Endothelial cell of umbilical vein (primary cell): ENCODE measurements around the gene TFAM. TPM values are rescaled to one million over a fixed set of nuclear protein-coding genes. Genes with fewer than 3 reads are reported as not detected.

Experiments used
- BruUV-seq: library from RNA; stranded (reverse); fragments of 400-500 nt; replicated peaks from 2 replicates; lab custom pipeline; 2021; lab: Mats Ljungman, UMichigan
- CTCF ChIA-PET: fragments of 300-600, 350-600 bp; sonication (Branson Sonifier 250); formaldehyde crosslinking; loops from one replicate; lab custom pipeline; 2021; ENCODE audit warnings: antibody characterized with exemption, inconsistent platforms; lab: Charles Lee
- POLR2A ChIA-PET: fragments of 300-600, 350-600 bp; sonication (Branson Sonifier 250); formaldehyde crosslinking; loops from one replicate; lab custom pipeline; 2021; ENCODE audit warnings: antibody characterized with exemption, inconsistent platforms; lab: Charles Lee
- DNase-seq: peaks from one replicate; pipeline ENCODE4 v3.0.0-alpha.2; 2011; ENCODE audit warnings: low read depth, low spot score
- FAIRE-seq: peaks from 2 replicates; lab custom pipeline; 2011; peaks lifted over from hg19 to GRCh38; lab: Jason Lieb, UNC
- H2AFZ ChIP-seq: 2 replicates; pipeline ENCODE4 v1.6.0; 2012; ENCODE audit warnings: low read depth, low read length, control low read depth, inconsistent platforms
- H3K27ac ChIP-seq: 2 replicates; pipeline ENCODE4 v1.5.1; 2011; ENCODE audit warnings: low read depth, mild to moderate bottlenecking, control low read depth, low read length, moderate library complexity; ENCODE audit not compliant: insufficient read depth
- H3K27me3 ChIP-seq, 2 experiments: 2 replicates each; pipeline versions ENCODE4 v1.6.0 to v1.6.1; 2011; ENCODE audit warnings: low read length in 2 of 2, mixed read lengths in 1 of 2; ENCODE audit not compliant: control insufficient read depth in 2 of 2, insufficient read depth in 2 of 2
- H3K36me3 ChIP-seq, 2 experiments: 2 replicates in 1 of 2; 3 replicates in 1 of 2; pipeline ENCODE4 v1.5.1; 2011; ENCODE audit warnings: low read length in 2 of 2, mild to moderate bottlenecking in 1 of 2, moderate library complexity in 1 of 2; ENCODE audit not compliant: control insufficient read depth in 2 of 2, insufficient read depth in 2 of 2; ENCODE audit errors: extremely low read depth in 1 of 2
- H3K4me1 ChIP-seq: 3 replicates; pipeline ENCODE4 v1.5.1; 2011; ENCODE audit warnings: mild to moderate bottlenecking, low read length; ENCODE audit not compliant: control insufficient read depth, insufficient read depth; ENCODE audit errors: extremely low read depth
- H3K4me2 ChIP-seq: 2 replicates; pipeline ENCODE4 v1.6.1; 2011; ENCODE audit warnings: low read length, control low read depth, mixed read lengths; ENCODE audit not compliant: insufficient read depth
- H3K4me3 ChIP-seq, 3 experiments: fragments of 200-600 bp in 1 of 3; sonication (generic), shearing (Covaris generic) in 1 of 3; replicated peaks in 1 of 3; 2 replicates each; pipeline ENCODE4 v1.5.1; 2011 to 2016; ENCODE audit warnings: control low read depth in 3 of 3, low read length in 3 of 3, mild to moderate bottlenecking in 2 of 3, inconsistent platforms in 1 of 3, low read depth in 1 of 3, moderate library complexity in 1 of 3; ENCODE audit not compliant: insufficient read depth in 1 of 3
- H3K79me2 ChIP-seq: 2 replicates; pipeline ENCODE4 v1.6.0; 2012; ENCODE audit warnings: low read length, inconsistent platforms; ENCODE audit not compliant: control insufficient read depth, insufficient read depth
- H3K9ac ChIP-seq: replicated peaks from 2 replicates; pipeline ENCODE3; 2011; ENCODE audit warnings: low read length, control low read depth; ENCODE audit not compliant: insufficient read depth; ENCODE audit errors: extremely low read depth
- H3K9me1 ChIP-seq: replicated peaks from 3 replicates; pipeline ENCODE4 v1.6.0; 2011; ENCODE audit warnings: mild to moderate bottlenecking, low read length; ENCODE audit not compliant: control insufficient read depth, insufficient read depth; ENCODE audit errors: extremely low read depth
- H3K9me3 ChIP-seq: replicated peaks from 2 replicates; pipeline ENCODE4 v1.5.1; 2012; ENCODE audit warnings: low read length, inconsistent platforms; ENCODE audit not compliant: control insufficient read depth, insufficient read depth
- H4K20me1 ChIP-seq: replicated peaks from 2 replicates; pipeline ENCODE3; 2011; ENCODE audit warnings: mild to moderate bottlenecking, low read length; ENCODE audit not compliant: control insufficient read depth, insufficient read depth; ENCODE audit errors: extremely low read depth
- EZH2 ChIP-seq: IDR thresholded peaks from 2 replicates; pipeline ENCODE4 v1.6.1; 2012; ENCODE audit warnings: borderline replicate concordance, low read depth, mild to moderate bottlenecking, moderate library complexity, low read length, inconsistent platforms; ENCODE audit not compliant: severe bottlenecking
- FOS ChIP-seq: IDR thresholded peaks from 2 replicates; pipeline ENCODE4 v1.6.1; 2011; ENCODE audit warnings: mild to moderate bottlenecking, low read length, moderate library complexity, borderline replicate concordance; ENCODE audit not compliant: insufficient read depth
- GATA2 ChIP-seq: IDR thresholded peaks from 2 replicates; pipeline ENCODE4 v1.7.0; 2011; ENCODE audit warnings: low read depth, mild to moderate bottlenecking, moderate library complexity, mixed read lengths, low read length; ENCODE audit not compliant: insufficient read length, insufficient read depth
- JUN ChIP-seq: IDR thresholded peaks from 2 replicates; pipeline ENCODE4 v1.6.1; 2011; ENCODE audit warnings: borderline replicate concordance, low read depth; ENCODE audit not compliant: insufficient read length, insufficient read depth
- MYC ChIP-seq: IDR thresholded peaks from one replicate; pipeline ENCODE4 v1.6.1; 2011; ENCODE audit warnings: mild to moderate bottlenecking, low read depth, low read length
- POLR2A ChIP-seq: IDR thresholded peaks from 2 replicates; pipeline ENCODE4 v1.6.1; 2012; ENCODE audit warnings: low read depth, mild to moderate bottlenecking, control low read depth, low read length
- POLR2AphosphoS5 ChIP-seq: IDR thresholded peaks from 2 replicates; pipeline ENCODE4 v1.6.1; 2012; ENCODE audit warnings: low read depth, mild to moderate bottlenecking, control low read depth, low read length, moderate library complexity; ENCODE audit not compliant: insufficient read depth
- dilution Hi-C: fragments of 300-500 bp; cut with MboI; formaldehyde crosslinking; loops from one replicate; pipeline ENCODE4 v1.15.0; 2019; ENCODE audit warnings: low sequenced_read_pairs; ENCODE audit not compliant: extremely low pct_ligation_motif_present
- intact Hi-C: fragments of 100-400 bp; cut with micrococcal nuclease; formaldehyde crosslinking; loops from one replicate; pipeline ENCODE4 v1.10.0; 2022
- polyA plus RNA-seq, 4 experiments: library from polyadenylated mRNA; depleted of rRNA in 3 of 4; stranded (reverse) in 3 of 4; unstranded in 1 of 4; fragments of >200 nt; gene quantifications; 2 replicates each; pipeline versions ENCODE4 v1.2.1 to v1.2.3, GENCODE V29; 2011 to 2012; ENCODE audit warnings: missing spikeins in 1 of 4
- total RNA-seq: library from RNA; stranded (reverse); gene quantifications from 2 replicates; pipeline ENCODE4 v1.2.3, GENCODE V29; 2021
- TF ChIP-seq, protein P1 (sequence below): IDR thresholded peaks from 2 replicates; pipeline ENCODE4 v1.6.1; 2011; ENCODE audit not compliant: insufficient read depth, insufficient read length
- TF ChIP-seq, protein P2 (sequence below), 2 donors: IDR thresholded peaks; 1 replicate in 1 of 2; 2 replicates in 1 of 2; pipeline ENCODE4 v1.5.1; 2011; ENCODE audit warnings: low read length in 2 of 2, mild to moderate bottlenecking in 2 of 2, moderate library complexity in 2 of 2, control low read depth in 1 of 2, inconsistent platforms in 1 of 2, low read depth in 1 of 2; ENCODE audit not compliant: insufficient read depth in 1 of 2; ENCODE audit errors: extremely low read depth in 1 of 2

Gene TFAM
- total and polyA plus RNA-seq, 2 donors (not counting 3 experiments of a cell fraction or from before 2014, with no cell fraction given) = 21.3 to 45.1 TPM

DNA sequence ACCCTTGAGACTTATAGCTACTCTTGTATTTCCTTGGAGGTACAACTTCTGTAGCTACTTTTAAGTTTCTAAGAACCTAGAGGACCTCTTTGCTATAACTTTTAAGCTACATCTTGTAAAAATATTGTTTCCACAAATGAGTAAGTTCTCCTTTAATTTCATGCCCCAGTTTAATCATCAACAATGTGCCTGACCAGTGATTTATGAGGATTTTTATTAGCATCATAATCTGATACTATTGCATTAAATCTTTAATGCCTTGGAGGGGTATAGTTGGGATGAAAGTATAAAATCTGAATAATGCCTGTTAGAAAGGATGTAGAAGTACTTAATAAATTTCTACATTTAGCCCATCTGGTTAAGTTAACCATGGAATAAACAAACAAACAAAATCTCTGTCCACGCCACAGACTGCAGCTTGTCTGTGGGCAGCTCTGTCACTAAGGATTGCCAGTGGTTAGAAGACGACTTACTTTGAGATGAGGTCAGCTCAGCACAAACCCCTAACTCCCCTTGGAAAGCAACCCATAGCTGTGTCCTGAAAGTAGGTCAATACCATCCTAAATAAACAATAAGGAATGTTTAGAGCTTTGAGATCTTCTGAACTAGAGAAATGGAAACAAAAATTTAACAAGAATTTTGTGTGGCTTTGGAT is 32.1 kb upstream of the TFAM start:
- FAIRE-seq (no peak), DNase-seq (no peak)
- no peak for TF ChIP-seq FOS
- no peak for TF ChIP-seq POLR2AphosphoS5
- no peak for TF ChIP-seq EZH2
- TF ChIP-seq, protein P1, sequence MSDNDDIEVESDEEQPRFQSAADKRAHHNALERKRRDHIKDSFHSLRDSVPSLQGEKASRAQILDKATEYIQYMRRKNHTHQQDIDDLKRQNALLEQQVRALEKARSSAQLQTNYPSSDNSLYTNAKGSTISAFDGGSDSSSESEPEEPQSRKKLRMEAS = no peak
- no peak for TF ChIP-seq JUN
- no peak for TF ChIP-seq POLR2A
- no peak for TF ChIP-seq GATA2
- TF ChIP-seq, protein P2, sequence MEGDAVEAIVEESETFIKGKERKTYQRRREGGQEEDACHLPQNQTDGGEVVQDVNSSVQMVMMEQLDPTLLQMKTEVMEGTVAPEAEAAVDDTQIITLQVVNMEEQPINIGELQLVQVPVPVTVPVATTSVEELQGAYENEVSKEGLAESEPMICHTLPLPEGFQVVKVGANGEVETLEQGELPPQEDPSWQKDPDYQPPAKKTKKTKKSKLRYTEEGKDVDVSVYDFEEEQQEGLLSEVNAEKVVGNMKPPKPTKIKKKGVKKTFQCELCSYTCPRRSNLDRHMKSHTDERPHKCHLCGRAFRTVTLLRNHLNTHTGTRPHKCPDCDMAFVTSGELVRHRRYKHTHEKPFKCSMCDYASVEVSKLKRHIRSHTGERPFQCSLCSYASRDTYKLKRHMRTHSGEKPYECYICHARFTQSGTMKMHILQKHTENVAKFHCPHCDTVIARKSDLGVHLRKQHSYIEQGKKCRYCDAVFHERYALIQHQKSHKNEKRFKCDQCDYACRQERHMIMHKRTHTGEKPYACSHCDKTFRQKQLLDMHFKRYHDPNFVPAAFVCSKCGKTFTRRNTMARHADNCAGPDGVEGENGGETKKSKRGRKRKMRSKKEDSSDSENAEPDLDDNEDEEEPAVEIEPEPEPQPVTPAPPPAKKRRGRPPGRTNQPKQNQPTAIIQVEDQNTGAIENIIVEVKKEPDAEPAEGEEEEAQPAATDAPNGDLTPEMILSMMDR (IDR thresholded peaks at IDR 0.05; ENCODE audit: extremely low read depth in 1 of 2, insufficient read depth in 1 of 2, low read depth in 1 of 2, low read length in 2 of 2) = no peak
- no peak for TF ChIP-seq MYC
- Histone ChIP-seq H3K9me1 (no peaks in the 10 kb centered on the region), H3K27ac (no peak overlapping the region), H3K27me3 (no peaks in the 10 kb centered on the region), H4K20me1 (peaks cover 7% of the 10 kb centered on the region), H3K9ac (no peak overlapping the region), H3K4me1 (no peaks in the 10 kb centered on the region), H3K9me3 (no peaks in the 10 kb centered on the region), H3K4me3 (no peak overlapping the region), H3K4me2 (no peak overlapping the region), H2AFZ (no peak overlapping the region), H3K36me3 (no peaks in the 10 kb centered on the region), H3K79me2 (peaks cover 45% of the 10 kb centered on the region)
- intact Hi-C loops = no loop called here
- BruUV-seq = no TSS peak
- POLR2A ChIA-PET = no interaction called here
- dilution Hi-C loops = no loop called here
- CTCF ChIA-PET = interaction anchor here (0.7 to 0.9 kb wide), 2 partner anchors 32 to 176 kb away, joined by 3 read pairs; partner anchors contain the start of gene TFAM
